Adrenal gland (tissue), 12 donors: ENCODE measurements around the gene LAPTM5. TPM values are rescaled to one million over a fixed set of nuclear protein-coding genes. Genes with fewer than 3 reads are reported as not detected.

Experiments used
- DNase-seq, 7 donors: peaks; one replicate each; pipeline ENCODE4 v3.0.0-alpha.2; 2019 to 2020
- H3K27ac ChIP-seq, 5 donors: fragments of 200-600 bp; sonication (generic) in 4 of 5; 1 replicate in 3 of 5; 2 replicates in 2 of 5; pipeline versions ENCODE4 v1.5.1 to v1.8.0; 2016 to 2020; ENCODE audit warnings: mild to moderate bottlenecking in 1 of 5
- H3K27me3 ChIP-seq: fragments of 200-600 bp; 2 replicates; pipeline ENCODE4 v1.8.0; 2021
- H3K36me3 ChIP-seq, 2 donors: fragments of 200-600 bp; replicated peaks in 1 of 2; 1 replicate in 1 of 2; 2 replicates in 1 of 2; pipeline versions ENCODE4 v1.5.1 to v1.8.0; 2018 to 2022
- H3K4me1 ChIP-seq, 2 donors: fragments of 200-600 bp; replicated peaks in 1 of 2; 1 replicate in 1 of 2; 2 replicates in 1 of 2; pipeline versions ENCODE4 v1.5.1 to v1.8.0; 2018 to 2021
- H3K4me3 ChIP-seq, 4 donors: fragments of 200-600 bp; sonication (generic) in 3 of 4; one replicate each; pipeline ENCODE4 v1.5.1; 2016 to 2018
- H3K9me3 ChIP-seq, 3 donors: fragments of 200-600 bp; sonication (generic) in 1 of 3; replicated peaks in 1 of 3; 1 replicate in 2 of 3; 2 replicates in 1 of 3; pipeline versions ENCODE4 v1.5.1 to v1.8.0; 2016 to 2021
- POLR2A ChIP-seq, 2 donors: fragments of 450-650 bp; IDR thresholded peaks; one replicate each; pipeline ENCODE4 v1.6.1; 2017; ENCODE audit warnings: antibody characterized with exemption in 2 of 2, mild to moderate bottlenecking in 2 of 2, moderate library complexity in 1 of 2
- WGBS, 4 donors: extraction: QIAGEN DNeasy Blood & Tissue Kit in 2 of 4; methylation state at CpG; one replicate each; pipeline versions ENCODE4 v1.1.5 to v1.1.7; 2013 to 2017; 5-methylcytosine and 5-hydroxymethylcytosine counted together
- intact Hi-C, 2 donors: fragments of 100-400 bp; cut with DNase I; formaldehyde crosslinking; loops; one replicate each; pipeline versions ENCODE4 v1.14.1 to v1.15.0; 2022 to 2023
- polyA plus RNA-seq, 3 donors: library from polyadenylated mRNA; stranded (reverse); fragments of 200-250 nt in 2 of 3; fragments of 350-450 nt in 1 of 3; fragmentation: Illumina TruSeq in 1 of 3; extraction: RNeasy Lipid Tissue Mini Kit (QIAGEN cat#74804) in 1 of 3; gene quantifications; one replicate each; pipeline ENCODE4 v1.2.3, GENCODE V29; 2013 to 2014
- total RNA-seq, 9 donors: library from RNA; depleted of rRNA in 4 of 9; stranded (reverse); fragments of >200 nt in 4 of 9; fragments of 120-200 nt in 1 of 9; fragmentation: NEBNext Ultra II Directional in 1 of 9; extraction: Animal tissue kit (Norgen Biotek cat#: 25700) in 1 of 9; gene quantifications; one replicate each; pipeline versions ENCODE4 v1.1.0 to v1.2.4, GENCODE V29; 2013 to 2023
- TF ChIP-seq, protein P1 (sequence below), 6 experiments: fragments of 450-650 bp in 4 of 6; fragments of 200-600 bp in 2 of 6; sonication (generic) in 1 of 6; IDR thresholded peaks; 1 replicate in 5 of 6; 2 replicates in 1 of 6; pipeline versions ENCODE4 v1.5.1 to v1.8.0; 2016 to 2021; ENCODE audit warnings: antibody characterized with exemption in 6 of 6, mild to moderate bottlenecking in 2 of 6, moderate library complexity in 1 of 6
- donor health status: healthy with polysubstance abuse.
- donor health status: Bipolar disorder and iron deficiency.
- donor health status: DM: yes; HTN: yes; CAD: no.
- donor health status: DM: no; HTN: no; CAD: no.
- donor health status: DM: no; HTN: no; CAD: no.
- donor health status: DM: yes; HTN: yes; CAD: no.

The LAPTM5 gene
- total and polyA plus RNA-seq, 12 donors: 7.8 to 177 (median 109) TPM

DNA sequence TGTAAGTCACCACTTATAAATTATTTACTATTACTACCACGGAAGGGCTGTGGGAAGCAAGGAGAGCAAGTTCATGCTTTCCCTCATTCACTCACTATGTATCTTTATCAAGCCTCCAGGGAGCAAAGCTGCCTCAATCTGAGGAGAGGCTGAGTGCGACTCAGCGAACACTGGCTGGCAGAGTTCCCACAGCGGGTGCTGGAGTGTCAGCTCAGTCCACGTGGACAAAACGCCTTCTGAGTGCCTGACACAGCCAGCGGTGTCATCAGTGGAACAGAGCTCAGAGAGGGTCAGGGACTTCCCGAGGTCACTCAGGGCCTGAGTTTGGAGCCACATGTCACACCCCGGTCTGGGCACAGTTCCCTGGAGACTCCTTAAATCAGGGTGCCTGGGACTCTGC lies 51.0 kb downstream of the LAPTM5 start:
- no peaks in the 10 kb centered on the region for H3K9me3 ChIP-seq
- TF ChIP-seq, protein P1, sequence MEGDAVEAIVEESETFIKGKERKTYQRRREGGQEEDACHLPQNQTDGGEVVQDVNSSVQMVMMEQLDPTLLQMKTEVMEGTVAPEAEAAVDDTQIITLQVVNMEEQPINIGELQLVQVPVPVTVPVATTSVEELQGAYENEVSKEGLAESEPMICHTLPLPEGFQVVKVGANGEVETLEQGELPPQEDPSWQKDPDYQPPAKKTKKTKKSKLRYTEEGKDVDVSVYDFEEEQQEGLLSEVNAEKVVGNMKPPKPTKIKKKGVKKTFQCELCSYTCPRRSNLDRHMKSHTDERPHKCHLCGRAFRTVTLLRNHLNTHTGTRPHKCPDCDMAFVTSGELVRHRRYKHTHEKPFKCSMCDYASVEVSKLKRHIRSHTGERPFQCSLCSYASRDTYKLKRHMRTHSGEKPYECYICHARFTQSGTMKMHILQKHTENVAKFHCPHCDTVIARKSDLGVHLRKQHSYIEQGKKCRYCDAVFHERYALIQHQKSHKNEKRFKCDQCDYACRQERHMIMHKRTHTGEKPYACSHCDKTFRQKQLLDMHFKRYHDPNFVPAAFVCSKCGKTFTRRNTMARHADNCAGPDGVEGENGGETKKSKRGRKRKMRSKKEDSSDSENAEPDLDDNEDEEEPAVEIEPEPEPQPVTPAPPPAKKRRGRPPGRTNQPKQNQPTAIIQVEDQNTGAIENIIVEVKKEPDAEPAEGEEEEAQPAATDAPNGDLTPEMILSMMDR (IDR thresholded peaks at IDR 0.05): no peak
- no peak for TF ChIP-seq POLR2A (IDR thresholded peaks at IDR 0.05)
- H3K27ac ChIP-seq: no peak overlapping the region
- DNase-seq: peak; percentile 64 to 94 (median 82)
- intact Hi-C loops: loop anchor here in 1 of 2 donors (2.0 to 10.0 kb wide), 3 partner anchors 322 to 1472 kb away; no protein-coding TSS in a partner anchor
- no peaks in the 10 kb centered on the region for H3K36me3 ChIP-seq
- WGBS, 4 donors: 14 to 54% (median 21%) methylated on average over 1 to 9 of the region's 9 CpGs
- no peak overlapping the region for H3K4me3 ChIP-seq
- H3K27me3 ChIP-seq: no peaks in the 10 kb centered on the region
- peaks cover 0 to 5% of the 10 kb centered on the region in 2 donors for H3K4me1 ChIP-seq

DNA sequence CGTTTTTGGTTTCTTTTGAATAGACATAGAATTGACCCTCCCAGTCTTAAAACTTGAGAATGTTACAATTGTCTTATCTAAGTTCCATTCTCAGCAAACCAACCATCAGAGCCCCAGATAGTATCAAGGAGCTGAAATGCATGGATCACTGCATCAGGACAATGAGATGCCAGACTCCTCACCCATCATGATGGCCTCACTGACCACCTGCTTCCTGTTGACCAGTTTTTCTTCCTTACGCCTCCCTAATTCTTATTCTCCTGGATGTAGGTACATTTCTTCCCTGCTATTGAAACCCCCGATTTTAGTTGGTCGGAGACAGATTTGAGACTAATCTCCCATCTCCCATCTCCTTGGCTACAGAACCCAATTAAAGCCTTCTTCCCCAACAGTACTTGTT lies 51.9 kb downstream of the LAPTM5 start:
- no peaks in the 10 kb centered on the region for H3K9me3 ChIP-seq
- no peak for DNase-seq
- no peaks in the 10 kb centered on the region for H3K27me3 ChIP-seq
- no peak overlapping the region for H3K4me3 ChIP-seq
- intact Hi-C loops: loop anchor here in 1 of 2 donors (2.0 to 10.0 kb wide), 3 partner anchors 321 to 1471 kb away; no protein-coding TSS in a partner anchor
- no peak overlapping the region for H3K27ac ChIP-seq
- TF ChIP-seq, protein P1 (IDR thresholded peaks at IDR 0.05): no peak
- no peak for TF ChIP-seq POLR2A (IDR thresholded peaks at IDR 0.05)
- 52 to 70% (median 62%) methylated on average over 4 of the region's 4 CpGs for WGBS, 4 donors
- H3K36me3 ChIP-seq: no peaks in the 10 kb centered on the region
- H3K4me1 ChIP-seq: peaks cover 0 to 5% of the 10 kb centered on the region in 2 donors

DNA sequence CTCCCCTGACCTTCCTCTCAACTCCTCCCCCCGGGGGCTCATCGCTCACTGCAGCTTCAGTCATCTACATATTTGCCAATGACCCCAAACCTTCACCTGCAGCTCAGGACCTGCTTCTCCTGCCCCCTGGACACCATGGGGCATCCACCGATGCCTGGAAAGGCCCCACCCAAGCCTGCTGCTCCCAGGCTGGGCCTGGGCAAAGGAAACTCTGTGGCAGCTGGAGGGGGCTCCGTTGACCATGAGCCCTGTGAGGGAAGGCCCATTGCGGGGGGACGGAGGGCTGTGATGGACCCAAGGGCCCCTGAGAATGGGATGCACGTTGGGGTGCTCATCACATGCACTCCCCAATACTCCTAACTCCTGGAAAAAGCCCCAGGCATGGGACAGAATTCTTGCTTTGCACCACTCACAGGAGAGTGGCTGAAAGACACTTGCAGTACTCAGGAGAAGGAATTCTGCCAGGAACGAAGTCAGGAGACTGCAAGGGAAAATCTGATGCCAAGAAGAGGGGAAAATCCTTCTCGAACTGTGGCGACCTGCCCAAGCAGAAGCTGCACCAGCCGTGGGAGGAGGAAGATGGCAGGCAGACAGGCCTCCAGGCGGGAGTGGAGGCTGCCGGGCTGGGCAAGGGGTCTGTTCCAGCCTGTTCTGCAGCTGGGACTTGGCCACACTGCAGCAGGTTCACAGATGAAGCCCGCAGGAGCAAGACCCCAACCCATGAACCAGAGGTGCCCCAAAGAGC lies 52.6 kb downstream of the LAPTM5 start:
- WGBS, 4 donors: 59 to 78% (median 70%) methylated on average over 11 to 14 of the region's 14 CpGs
- Histone ChIP-seq H3K27me3 (no peaks in the 10 kb centered on the region), H3K4me1 (peaks cover 0 to 5% of the 10 kb centered on the region in 2 donors), H3K36me3 (no peaks in the 10 kb centered on the region), H3K4me3 (no peak overlapping the region), H3K9me3 (no peaks in the 10 kb centered on the region), H3K27ac (no peak overlapping the region)
- DNase-seq: no peak
- intact Hi-C loops: loop anchor here in 1 of 2 donors (10.0 kb wide), 2 partner anchors 320 to 910 kb away; no protein-coding TSS in a partner anchor
- no peak for TF ChIP-seq POLR2A (IDR thresholded peaks at IDR 0.05)
- TF ChIP-seq, protein P1 (IDR thresholded peaks at IDR 0.05): no peak

DNA sequence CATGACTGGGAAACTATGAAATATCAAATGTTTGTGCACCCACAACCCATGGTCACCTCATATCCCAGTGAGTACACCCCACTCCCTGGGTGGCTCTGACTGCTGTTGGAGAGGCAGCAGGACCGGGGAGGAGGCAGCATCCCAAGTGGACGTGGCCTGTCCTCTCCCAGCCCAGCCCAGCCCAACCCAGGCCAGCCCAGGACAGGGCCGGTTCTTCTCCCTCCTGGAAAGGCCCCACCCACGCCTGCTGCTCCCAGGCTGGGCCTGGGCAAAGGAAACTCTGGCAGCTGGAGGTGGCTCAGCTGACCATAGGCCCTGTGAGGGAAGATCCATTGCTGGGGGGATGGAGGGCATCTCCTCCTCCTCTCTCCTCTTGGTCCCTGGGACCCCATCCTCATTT lies 53.3 kb downstream of the LAPTM5 start:
- no peak for DNase-seq
- H3K9me3 ChIP-seq: no peaks in the 10 kb centered on the region
- H3K36me3 ChIP-seq: no peaks in the 10 kb centered on the region
- 62 to 76% (median 70%) methylated on average over 2 to 4 of the region's 4 CpGs for WGBS, 4 donors
- intact Hi-C loops: loop anchor here in 1 of 2 donors (10.0 kb wide), 2 partner anchors 319 to 909 kb away; no protein-coding TSS in a partner anchor
- H3K4me1 ChIP-seq: peaks cover 0 to 5% of the 10 kb centered on the region in 2 donors
- no peak for TF ChIP-seq POLR2A (IDR thresholded peaks at IDR 0.05)
- TF ChIP-seq, protein P1 (IDR thresholded peaks at IDR 0.05): no peak
- no peak overlapping the region for H3K4me3 ChIP-seq
- H3K27me3 ChIP-seq: no peaks in the 10 kb centered on the region
- no peak overlapping the region for H3K27ac ChIP-seq
